ENCODE results near the gene ITPR2. TPM values are rescaled to one million over a fixed set of nuclear protein-coding genes. Genes with fewer than 3 reads are reported as not detected.
"Not testable (repeated sequence)": the region's sequence is repeated elsewhere in the genome, so short reads cannot be mapped to it uniquely, and the experiment has no call there.

The ITPR2 gene
- polyA plus RNA-seq (ENCODE audit: insufficient read length in 3 of 3): 10 to 100 TPM; 14.9 to 18.2 (median 15.1) TPM
- long read RNA-seq, donor 1: 0 reads
- long read RNA-seq, donor 2: 0 reads
- long read RNA-seq, donor 3: 0 reads
- long read RNA-seq, donor 4: 0 reads
- long read RNA-seq, donor 5: 0 reads
- long read RNA-seq, donor 6: 0 reads
- long read RNA-seq, donor 7: 0 reads
- long read RNA-seq, donor 8: 0 reads
- long read RNA-seq, donor 9: 0 reads
- long read RNA-seq, donor 10: 0 reads
- long read RNA-seq, donor 11: 0 reads
- long read RNA-seq, donor 12: 0 reads
- long read RNA-seq, donor 13: 0 reads
- long read RNA-seq, donor 14: 0 reads
- long read RNA-seq, donor 15: 0 reads
- long read RNA-seq, donor 16: 0 reads

- peak; percentile 75 to 94 (median 89) for DNase-seq (ENCODE audit: extremely low read depth in 1 of 11, low read depth in 9 of 11, low spot score in 4 of 11)
These were observed at the start of gene ITPR2 for GRCh38 chr12:26832822-26833742. Gene ITPR2 (minus strand): TSS chr12:26833194. CDS start chr12:26832781, 413 bp downstream.

DNA sequence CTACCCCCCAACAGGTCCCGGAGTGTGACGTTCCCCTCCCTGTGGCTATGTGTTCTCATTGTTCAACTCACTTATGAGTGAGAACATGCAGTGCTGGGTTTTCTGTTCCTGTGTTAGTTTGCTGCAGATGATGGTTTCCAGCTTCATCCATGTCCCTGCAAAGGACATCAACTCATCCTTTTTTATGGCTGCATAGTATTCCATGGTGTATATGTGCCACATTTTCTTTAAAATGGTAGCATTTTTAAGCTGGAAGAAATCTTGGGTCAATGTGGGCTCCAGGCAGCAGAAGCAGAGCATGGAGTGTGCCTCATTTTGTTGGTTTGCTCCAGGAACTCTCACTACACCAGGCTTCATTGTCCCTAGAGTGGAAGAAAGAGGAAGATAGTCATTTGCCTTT is 47.6 kb upstream of the ITPR2 start:
- DNase-seq (ENCODE audit: extremely low read depth in 1 of 11, low read depth in 9 of 11, low spot score in 4 of 11): no peak

DNA sequence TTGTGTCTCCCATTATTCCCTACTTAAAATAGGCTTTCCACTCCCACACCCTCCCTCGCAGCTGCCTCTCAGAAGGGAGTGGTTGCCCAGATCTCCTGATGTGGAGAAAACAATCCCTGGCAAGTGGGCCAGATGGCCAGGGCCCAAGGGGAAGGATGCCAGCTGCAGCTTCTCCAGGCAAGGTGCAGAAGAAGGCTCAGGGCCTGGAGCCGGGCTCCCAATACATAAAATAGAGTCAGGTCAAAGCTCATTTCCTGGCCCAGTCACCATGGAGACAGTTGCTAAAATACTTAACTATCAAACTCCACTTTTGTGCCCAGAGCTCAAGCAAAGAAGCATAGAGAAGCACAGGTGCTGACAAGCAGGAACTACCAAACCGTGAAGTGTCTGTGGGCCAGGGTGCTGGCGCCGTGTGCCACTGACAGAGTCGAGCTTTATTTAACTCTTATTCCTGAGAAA is 45.7 kb upstream of the ITPR2 start:
- peak in 3 of 11 donors; percentile 24 to 67 (median 35) for DNase-seq (ENCODE audit: extremely low read depth in 1 of 11, low read depth in 9 of 11, low spot score in 4 of 11)

DNA sequence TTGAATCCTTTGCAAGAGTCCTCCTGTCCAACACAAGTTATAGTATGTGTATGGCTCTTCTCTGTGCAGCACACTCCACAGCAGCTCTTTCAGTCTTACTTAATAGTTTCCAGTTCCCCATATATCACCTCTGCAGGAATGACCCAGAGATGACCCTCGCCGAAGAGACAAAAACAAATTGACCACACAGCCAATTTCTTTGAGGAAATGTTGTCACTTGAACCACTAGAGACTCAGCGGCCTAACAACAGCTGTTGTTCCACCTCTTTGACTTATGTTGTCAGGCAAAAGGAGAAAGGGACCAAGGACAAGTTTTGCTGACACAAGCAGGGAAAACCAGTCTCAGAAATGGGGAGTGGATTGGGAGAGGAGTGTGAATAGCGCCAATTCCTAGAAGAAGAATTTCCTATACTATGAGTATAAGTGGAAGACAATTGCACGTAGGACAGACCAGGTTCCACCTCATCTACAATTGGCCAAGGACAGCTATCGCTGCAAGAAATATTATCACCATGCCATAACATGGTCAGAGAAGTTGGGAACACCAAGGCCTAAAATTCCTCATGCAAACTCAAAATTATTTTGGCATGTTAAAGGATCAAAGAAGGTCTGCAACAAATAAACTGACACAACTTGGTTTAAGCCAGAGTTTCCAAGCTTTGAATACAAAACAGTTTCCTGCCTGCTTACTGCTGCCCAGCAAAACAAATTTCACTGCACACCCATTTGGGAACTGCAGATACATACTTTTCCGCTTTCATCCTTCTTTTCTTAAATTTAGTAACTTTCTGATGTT is 41.7 kb upstream of the ITPR2 start:
- no peak for DNase-seq (ENCODE audit: extremely low read depth in 1 of 11, low read depth in 9 of 11, low spot score in 4 of 11)

GRCh38 chr12:26872625-26873024 is 39.6 kb upstream of the ITPR2 start:
- DNase-seq (ENCODE audit: extremely low read depth in 1 of 11, low read depth in 9 of 11, low spot score in 4 of 11): no peak

DNA sequence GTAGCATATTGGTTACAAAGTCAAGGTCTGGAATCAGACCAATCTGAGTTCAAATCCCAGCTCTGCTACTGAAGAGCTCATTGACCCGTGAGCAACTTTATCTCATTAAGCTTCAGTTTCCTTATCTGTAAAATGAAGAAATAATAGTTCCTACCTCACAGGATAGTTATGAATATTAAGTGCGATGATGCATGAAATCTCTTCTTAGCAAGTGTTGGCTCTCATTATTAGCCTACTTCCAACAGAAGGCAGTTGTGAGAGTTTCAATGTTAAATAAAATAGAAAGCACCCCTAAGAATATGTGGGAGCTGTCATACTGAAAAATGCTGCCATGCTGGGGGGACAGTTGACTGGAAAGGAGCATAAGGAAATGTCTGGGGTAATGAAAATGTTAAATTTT is 39.0 kb upstream of the ITPR2 start:
- DNase-seq (ENCODE audit: extremely low read depth in 1 of 11, low read depth in 9 of 11, low spot score in 4 of 11): no peak

GRCh38 chr12:26870491-26871419 is 37.8 kb upstream of the ITPR2 start:
- peak in 6 of 11 donors; percentile 36 to 69 (median 54) for DNase-seq (ENCODE audit: extremely low read depth in 1 of 11, low read depth in 9 of 11, low spot score in 4 of 11)

DNA sequence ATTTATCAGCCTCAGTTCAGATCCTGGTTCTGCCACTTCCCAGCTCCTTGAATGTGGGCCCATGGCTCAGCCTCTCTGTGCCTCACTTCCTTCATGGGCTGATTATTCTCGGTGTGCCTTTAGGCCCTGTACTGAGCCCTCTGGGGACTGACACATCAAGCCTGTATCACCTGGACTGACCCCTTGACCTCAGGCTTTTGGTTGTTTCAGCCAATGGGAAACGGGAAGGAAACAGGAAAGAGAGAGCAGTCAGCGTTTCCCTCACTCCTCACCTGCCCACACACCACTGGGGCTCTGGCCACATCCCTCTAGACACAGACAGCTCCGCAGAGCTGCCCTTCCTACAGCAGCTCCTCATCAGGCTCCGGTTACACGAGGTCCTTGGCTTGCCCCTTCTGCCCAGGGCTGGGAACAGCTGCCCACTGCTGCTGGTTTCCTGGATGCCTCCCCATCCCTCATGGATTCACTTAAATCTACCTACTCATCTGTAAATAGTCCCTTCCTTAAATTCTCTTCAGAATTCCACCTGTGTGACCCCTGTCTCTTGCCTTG is 37.0 kb upstream of the ITPR2 start:
- DNase-seq (ENCODE audit: extremely low read depth in 1 of 11, low read depth in 9 of 11, low spot score in 4 of 11): no peak

- no peak for DNase-seq (ENCODE audit: extremely low read depth in 1 of 11, low read depth in 9 of 11, low spot score in 4 of 11)
These were observed 36.1 kb upstream of the ITPR2 start for GRCh38 chr12:26869104-26869494.

DNA sequence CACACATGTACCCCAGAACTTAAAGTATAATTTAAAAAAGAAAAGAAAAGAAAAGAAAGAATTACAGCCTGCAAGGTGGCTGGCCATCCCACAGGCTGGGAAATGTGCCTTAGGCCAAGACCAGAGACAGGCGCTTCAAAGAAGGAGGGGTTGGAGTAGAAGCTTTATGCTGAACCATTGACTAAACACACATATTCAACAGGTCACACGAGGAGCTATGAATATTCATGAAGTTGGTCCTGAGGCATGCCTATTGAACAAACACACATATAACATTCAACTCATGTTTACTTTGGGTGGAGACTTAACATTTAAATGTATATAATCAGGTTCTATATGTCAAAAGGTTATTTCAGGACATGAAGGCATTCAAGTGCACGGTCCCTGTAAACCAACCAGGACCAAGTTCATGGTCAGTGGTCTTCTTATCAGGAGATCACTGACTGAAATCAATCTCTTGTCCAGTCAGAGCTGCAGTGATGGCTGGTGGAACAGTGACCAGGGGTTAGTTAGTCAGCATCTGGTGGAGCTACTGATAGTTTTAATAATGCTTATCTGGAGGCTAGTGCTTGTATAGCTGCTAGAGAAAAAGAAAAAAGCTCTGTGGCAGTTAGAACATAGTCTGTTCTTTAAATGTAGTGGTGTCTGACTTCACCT is 35.6 kb upstream of the ITPR2 start:
- no peak for DNase-seq (ENCODE audit: extremely low read depth in 1 of 11, low read depth in 9 of 11, low spot score in 4 of 11)

- no peak for DNase-seq (ENCODE audit: extremely low read depth in 1 of 11, low read depth in 9 of 11, low spot score in 4 of 11)
These were observed 34.1 kb upstream of the ITPR2 start for GRCh38 chr12:26867080-26867479.

- no peak for DNase-seq (ENCODE audit: extremely low read depth in 1 of 11, low read depth in 9 of 11, low spot score in 4 of 11)
These were observed 30.5 kb upstream of the ITPR2 start for GRCh38 chr12:26863515-26863914.

DNA sequence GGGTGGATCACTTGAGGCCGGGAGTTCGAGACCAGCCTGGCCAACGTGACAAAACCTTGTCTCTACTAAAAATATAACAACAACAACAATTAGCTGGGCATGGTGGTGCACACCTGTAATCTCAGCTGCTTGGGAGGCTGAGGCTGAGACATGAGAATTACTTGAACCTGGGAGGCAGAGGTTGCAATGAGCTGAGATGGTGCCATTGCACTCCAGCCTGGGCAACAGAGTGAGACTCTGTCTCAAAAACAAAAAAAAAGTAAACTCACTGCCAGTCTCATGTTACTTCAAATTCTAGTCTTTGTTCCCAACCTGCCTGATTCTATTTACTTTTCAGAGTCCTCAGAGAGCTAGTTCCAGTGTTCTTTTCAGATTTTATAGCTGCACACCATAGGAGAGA is 29.8 kb upstream of the ITPR2 start:
- not testable (repeated sequence) for DNase-seq (ENCODE audit: extremely low read depth in 1 of 11, low read depth in 9 of 11, low spot score in 4 of 11)

- no peak for DNase-seq (ENCODE audit: extremely low read depth in 1 of 11, low read depth in 9 of 11, low spot score in 4 of 11)
These were observed 28.7 kb upstream of the ITPR2 start for GRCh38 chr12:26861690-26862089.

- DNase-seq (ENCODE audit: extremely low read depth in 1 of 11, low read depth in 9 of 11, low spot score in 4 of 11): peak in 4 of 11 donors; percentile 18 to 35 (median 26)
These were observed 24.6 kb upstream of the ITPR2 start for GRCh38 chr12:26857465-26858176.

GRCh38 chr12:26855337-26855736 is 22.3 kb upstream of the ITPR2 start:
- no peak for DNase-seq (ENCODE audit: extremely low read depth in 1 of 11, low read depth in 9 of 11, low spot score in 4 of 11)

GRCh38 chr12:26854031-26854390 is 21.0 kb upstream of the ITPR2 start:
- DNase-seq (ENCODE audit: extremely low read depth in 1 of 11, low read depth in 9 of 11, low spot score in 4 of 11): no peak
